Chondrocyte (in vitro differentiated cells): Measurements from ENCODE around the gene ANKRD39. TPM values are rescaled to one million over a fixed set of nuclear protein-coding genes. Genes with fewer than 3 reads are reported as not detected.
A peak's percentile ranks its signal among the peaks of the same experiment; 100 is the strongest.

ENCODE experiments used
- DNase-seq: peaks from one replicate; pipeline ENCODE4 v3.0.0; 2021; ENCODE audit warnings: mixed read lengths, low spot score
- H3K27ac Mint-ChIP-seq: one replicate; pipeline ENCODE4 v1.8.0; 2021; ENCODE audit warnings: mild to moderate bottlenecking, moderate library complexity, mixed read lengths; ENCODE audit not compliant: unreplicated experiment
- H3K27me3 Mint-ChIP-seq: 2 replicates; pipeline ENCODE4 v1.8.0; 2021; ENCODE audit warnings: low read depth, mixed read lengths
- H3K36me3 Mint-ChIP-seq: 2 replicates; pipeline ENCODE4 v1.8.0; 2021; ENCODE audit warnings: low read depth, mixed read lengths
- H3K4me1 Mint-ChIP-seq: 2 replicates; pipeline ENCODE4 v1.8.0; 2021; ENCODE audit warnings: low read depth, mild to moderate bottlenecking, mixed read lengths
- H3K4me3 Mint-ChIP-seq: one replicate; pipeline ENCODE4 v1.8.0; 2021; ENCODE audit warnings: mild to moderate bottlenecking, moderate library complexity, mixed read lengths; ENCODE audit not compliant: unreplicated experiment
- H3K9me3 Mint-ChIP-seq: 2 replicates; pipeline ENCODE4 v1.8.0; 2021; ENCODE audit warnings: low read depth, mixed read lengths
- CTCF ChIP-seq: fragments of 200-600 bp; sonication (generic); IDR thresholded peaks from 2 replicates; pipeline ENCODE4 v1.5.0; 2021; ENCODE audit warnings: antibody characterized with exemption, mild to moderate bottlenecking, moderate library complexity
- total RNA-seq: library from RNA; stranded (reverse); gene quantifications from 3 replicates; pipeline ENCODE4 v1.2.1, GENCODE V29; 2021

The ANKRD39 gene
- total RNA-seq, 1 donor from 2014 or later: 7.9 TPM

- Mint-ChIP-seq H3K27ac (no peak overlapping the region), H3K4me1 (peaks cover 31% of the 10 kb centered on the region), H3K36me3 (no peaks in the 10 kb centered on the region), H3K9me3 (no peaks in the 10 kb centered on the region), H3K4me3 (no peak overlapping the region), H3K27me3 (no peaks in the 10 kb centered on the region)
- no peak for TF ChIP-seq CTCF
- no peak for DNase-seq
Observed at GRCh38 chr2:96895032-96895745, 37.4 kb upstream of the ANKRD39 start.

- DNase-seq: no peak
- TF ChIP-seq CTCF: no peak
- Mint-ChIP-seq H3K4me3 (no peak overlapping the region), H3K27me3 (no peaks in the 10 kb centered on the region), H3K4me1 (peaks cover 31% of the 10 kb centered on the region), H3K27ac (no peak overlapping the region), H3K9me3 (no peaks in the 10 kb centered on the region), H3K36me3 (no peaks in the 10 kb centered on the region)
Observed at GRCh38 chr2:96894151-96894531, 36.3 kb upstream of the ANKRD39 start.

GRCh38 chr2:96893289-96894150, 35.7 kb upstream of the ANKRD39 start:
- H3K9me3 Mint-ChIP-seq: no peaks in the 10 kb centered on the region
- no peak for TF ChIP-seq CTCF
- no peaks in the 10 kb centered on the region for H3K36me3 Mint-ChIP-seq
- peaks cover 31% of the 10 kb centered on the region for H3K4me1 Mint-ChIP-seq
- no peak overlapping the region for H3K4me3 Mint-ChIP-seq
- H3K27me3 Mint-ChIP-seq: no peaks in the 10 kb centered on the region
- H3K27ac Mint-ChIP-seq: no peak overlapping the region
- no peak for DNase-seq

- H3K9me3 Mint-ChIP-seq: no peaks in the 10 kb centered on the region
- H3K4me3 Mint-ChIP-seq: no peak overlapping the region
- H3K27me3 Mint-ChIP-seq: no peaks in the 10 kb centered on the region
- peaks cover 44% of the 10 kb centered on the region for H3K4me1 Mint-ChIP-seq
- no peak for DNase-seq
- TF ChIP-seq CTCF: no peak
- H3K36me3 Mint-ChIP-seq: no peaks in the 10 kb centered on the region
- peak overlapping the region; percentile 82 for H3K27ac Mint-ChIP-seq
Observed at GRCh38 chr2:96891591-96892333, 33.9 kb upstream of the ANKRD39 start.
